ENCODE data around the gene CLEC4F. TPM values are rescaled to one million over a fixed set of nuclear protein-coding genes. Genes with fewer than 3 reads are reported as not detected.

The CLEC4F gene
- total RNA-seq, 1 donor from 2014 or later: not detected

- H3K4me1 ChIP-seq: no peaks in the 10 kb centered on the region
- H3K27me3 ChIP-seq: no peaks in the 10 kb centered on the region
- H3K27ac ChIP-seq: no peak overlapping the region
- intact Hi-C loops (cut with DNase I): no loop called here
- TF ChIP-seq, protein P1, sequence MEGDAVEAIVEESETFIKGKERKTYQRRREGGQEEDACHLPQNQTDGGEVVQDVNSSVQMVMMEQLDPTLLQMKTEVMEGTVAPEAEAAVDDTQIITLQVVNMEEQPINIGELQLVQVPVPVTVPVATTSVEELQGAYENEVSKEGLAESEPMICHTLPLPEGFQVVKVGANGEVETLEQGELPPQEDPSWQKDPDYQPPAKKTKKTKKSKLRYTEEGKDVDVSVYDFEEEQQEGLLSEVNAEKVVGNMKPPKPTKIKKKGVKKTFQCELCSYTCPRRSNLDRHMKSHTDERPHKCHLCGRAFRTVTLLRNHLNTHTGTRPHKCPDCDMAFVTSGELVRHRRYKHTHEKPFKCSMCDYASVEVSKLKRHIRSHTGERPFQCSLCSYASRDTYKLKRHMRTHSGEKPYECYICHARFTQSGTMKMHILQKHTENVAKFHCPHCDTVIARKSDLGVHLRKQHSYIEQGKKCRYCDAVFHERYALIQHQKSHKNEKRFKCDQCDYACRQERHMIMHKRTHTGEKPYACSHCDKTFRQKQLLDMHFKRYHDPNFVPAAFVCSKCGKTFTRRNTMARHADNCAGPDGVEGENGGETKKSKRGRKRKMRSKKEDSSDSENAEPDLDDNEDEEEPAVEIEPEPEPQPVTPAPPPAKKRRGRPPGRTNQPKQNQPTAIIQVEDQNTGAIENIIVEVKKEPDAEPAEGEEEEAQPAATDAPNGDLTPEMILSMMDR (IDR thresholded peaks at IDR 0.05): no peak
- H3K9me3 ChIP-seq: no peaks in the 10 kb centered on the region
- H3K4me3 ChIP-seq: no peak overlapping the region
- DNase-seq (ENCODE audit: low spot score in 2 of 2): no peak
- no peaks in the 10 kb centered on the region for H3K36me3 ChIP-seq
These were observed 11.1 kb downstream of the CLEC4F start for GRCh38 chr2:70808983-70809958.

DNA sequence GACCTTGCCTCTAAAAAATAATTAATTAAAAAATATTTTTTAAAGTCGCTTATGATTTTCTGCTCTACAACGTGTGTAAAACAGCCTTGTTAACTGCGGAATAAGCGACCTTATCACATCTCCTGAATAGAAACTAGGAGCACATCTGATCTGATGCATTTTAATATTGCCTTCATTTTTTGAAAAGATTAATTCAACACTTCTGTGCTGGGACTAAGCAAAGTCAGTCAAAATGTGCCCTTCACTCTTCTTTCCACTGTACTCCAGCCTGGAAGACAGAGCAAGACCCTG lies 12.6 kb downstream of the CLEC4F start:
- no peaks in the 10 kb centered on the region for H3K36me3 ChIP-seq
- H3K4me1 ChIP-seq: no peaks in the 10 kb centered on the region
- DNase-seq (ENCODE audit: low spot score in 2 of 2): no peak
- TF ChIP-seq, protein P1 (IDR thresholded peaks at IDR 0.05): no peak
- no peak overlapping the region for H3K4me3 ChIP-seq
- H3K27me3 ChIP-seq: no peaks in the 10 kb centered on the region
- no peaks in the 10 kb centered on the region for H3K9me3 ChIP-seq
- no peak overlapping the region for H3K27ac ChIP-seq
- intact Hi-C loops (cut with DNase I): no loop called here

DNA sequence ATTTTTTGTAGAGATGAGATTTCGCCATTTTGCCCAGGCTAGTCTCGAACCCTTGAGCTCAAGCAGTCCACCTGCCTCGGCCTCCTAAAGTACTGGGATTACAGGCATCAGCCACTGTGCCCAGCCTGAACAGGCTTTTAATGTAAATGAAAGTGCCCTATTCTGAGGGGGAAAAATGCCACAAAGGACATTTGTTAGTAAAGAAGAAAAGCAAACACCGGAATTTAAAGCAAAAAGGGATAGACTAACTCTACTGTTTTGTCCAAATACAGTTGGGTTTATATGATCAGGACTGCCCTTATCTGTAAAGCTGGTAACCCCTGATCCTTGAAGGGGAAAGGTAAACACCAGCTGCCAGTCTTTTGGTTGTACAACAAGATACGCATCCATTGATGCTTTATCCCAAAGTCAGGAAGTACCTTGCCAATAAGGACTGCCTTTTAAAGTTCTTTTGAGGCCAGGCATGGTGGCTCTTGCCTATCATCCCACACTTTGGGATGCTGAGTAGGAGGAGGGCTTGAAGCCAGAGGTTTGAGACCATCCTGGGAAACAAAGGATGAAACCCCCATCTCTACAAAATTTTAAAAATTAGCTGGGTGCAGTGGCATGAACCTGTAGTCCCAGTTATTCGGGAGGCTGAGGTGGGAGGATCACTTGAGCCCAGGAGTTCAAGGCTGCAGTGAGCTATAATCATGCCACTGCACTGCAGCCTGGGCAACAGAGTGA lies 13.1 kb downstream of the CLEC4F start:
- no peak overlapping the region for H3K4me3 ChIP-seq
- TF ChIP-seq, protein P1 (IDR thresholded peaks at IDR 0.05): no peak
- intact Hi-C loops (cut with DNase I): no loop called here
- H3K4me1 ChIP-seq: no peaks in the 10 kb centered on the region
- no peaks in the 10 kb centered on the region for H3K9me3 ChIP-seq
- no peaks in the 10 kb centered on the region for H3K36me3 ChIP-seq
- H3K27me3 ChIP-seq: no peaks in the 10 kb centered on the region
- H3K27ac ChIP-seq: no peak overlapping the region
- DNase-seq (ENCODE audit: low spot score in 2 of 2): no peak

GRCh38 chr2:70806620-70807019 lies 13.8 kb downstream of the CLEC4F start:
- no peak overlapping the region for H3K4me3 ChIP-seq
- no peaks in the 10 kb centered on the region for H3K36me3 ChIP-seq
- no peaks in the 10 kb centered on the region for H3K27me3 ChIP-seq
- intact Hi-C loops (cut with DNase I): no loop called here
- H3K27ac ChIP-seq: no peak overlapping the region
- no peaks in the 10 kb centered on the region for H3K4me1 ChIP-seq
- no peak for DNase-seq (ENCODE audit: low spot score in 2 of 2)
- TF ChIP-seq, protein P1 (IDR thresholded peaks at IDR 0.05): no peak
- H3K9me3 ChIP-seq: no peaks in the 10 kb centered on the region

DNA sequence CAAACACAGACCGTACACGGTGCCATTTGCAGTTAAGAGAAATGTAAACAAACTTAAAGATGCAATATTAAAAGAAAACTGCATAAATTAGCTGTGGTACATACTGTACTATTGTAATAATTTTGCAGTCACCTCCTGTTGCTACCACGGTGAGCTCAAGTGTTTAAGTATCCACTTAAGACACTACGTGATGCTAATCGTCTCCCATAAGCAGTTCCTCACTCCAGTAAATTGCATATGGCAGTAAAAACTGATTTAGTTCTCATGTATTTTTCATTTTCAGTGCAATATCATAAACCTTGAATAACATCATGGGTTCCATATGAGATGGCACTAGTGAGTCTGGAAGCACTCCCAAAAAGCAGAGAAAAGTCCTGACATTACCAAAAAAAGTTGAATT lies 14.4 kb downstream of the CLEC4F start:
- H3K4me3 ChIP-seq: no peak overlapping the region
- no peak overlapping the region for H3K27ac ChIP-seq
- TF ChIP-seq, protein P1 (IDR thresholded peaks at IDR 0.05): no peak
- DNase-seq (ENCODE audit: low spot score in 2 of 2): no peak
- H3K4me1 ChIP-seq: no peaks in the 10 kb centered on the region
- H3K9me3 ChIP-seq: no peaks in the 10 kb centered on the region
- no peaks in the 10 kb centered on the region for H3K27me3 ChIP-seq
- intact Hi-C loops (cut with DNase I): no loop called here
- H3K36me3 ChIP-seq: no peaks in the 10 kb centered on the region

Measured in ascending aorta (tissue), 2 donors.